HEK293 (cell line): ENCODE results near the gene NF2.

Source experiments
- KLF10 ChIP-seq: fragments of 450-650 bp; IDR thresholded peaks from 2 replicates; pipeline ENCODE4 v1.5.1; 2018; ENCODE audit warnings: missing biosample characterization, mild to moderate bottlenecking, missing genetic modification characterization
- MYNN ChIP-seq: fragments of 450-650 bp; formaldehyde crosslinking; IDR thresholded peaks from 2 replicates; pipeline ENCODE4 v1.5.1; 2016; ENCODE audit warnings: missing biosample characterization, missing genetic modification characterization, borderline replicate concordance
- PRDM10 ChIP-seq: fragments of 450-650 bp; formaldehyde crosslinking; IDR thresholded peaks from 2 replicates; pipeline ENCODE4 v1.5.1; 2016; ENCODE audit warnings: missing biosample characterization, missing genetic modification characterization
- YY1 ChIP-seq: fragments of 450-650 bp; formaldehyde crosslinking; IDR thresholded peaks from 2 replicates; pipeline ENCODE4 v1.5.1; 2018; ENCODE audit warnings: missing biosample characterization, missing genetic modification characterization
- ZBTB26 ChIP-seq: fragments of 450-650 bp; formaldehyde crosslinking; optimal IDR thresholded peaks from 2 replicates; pipeline ENCODE3; 2016; ENCODE audit warnings: missing biosample characterization, mild to moderate bottlenecking, missing genetic modification characterization
- ZNF214 ChIP-seq: fragments of 450-650 bp; formaldehyde crosslinking; IDR thresholded peaks from 2 replicates; pipeline ENCODE4 v1.5.1; 2017; ENCODE audit warnings: missing biosample characterization, mild to moderate bottlenecking, missing genetic modification characterization, borderline replicate concordance
- ZNF221 ChIP-seq: fragments of 450-650 bp; formaldehyde crosslinking; IDR thresholded peaks from 2 replicates; pipeline ENCODE4 v1.5.1; 2017; ENCODE audit warnings: missing biosample characterization, missing genetic modification characterization, borderline replicate concordance
- ZNF660 ChIP-seq: fragments of 450-650 bp; IDR thresholded peaks from 2 replicates; pipeline ENCODE4 v1.5.1; 2018; ENCODE audit warnings: missing biosample characterization, mild to moderate bottlenecking, missing genetic modification characterization
- TF ChIP-seq, protein P1 (sequence below): fragments of 450-650 bp; formaldehyde crosslinking; IDR thresholded peaks from 2 replicates; pipeline ENCODE4 v1.5.1; 2016; ENCODE audit warnings: missing biosample characterization, missing genetic modification characterization, low read depth
- TF ChIP-seq, protein P2 (sequence below): fragments of 450-650 bp; formaldehyde crosslinking; IDR thresholded peaks from 2 replicates; pipeline ENCODE4 v1.5.1; 2016; ENCODE audit warnings: missing biosample characterization, missing genetic modification characterization
- TF ChIP-seq, protein P3 (sequence below): fragments of 450-650 bp; formaldehyde crosslinking; IDR thresholded peaks from 2 replicates; pipeline ENCODE4 v1.5.1; 2016; ENCODE audit warnings: missing biosample characterization, missing genetic modification characterization

DNA sequence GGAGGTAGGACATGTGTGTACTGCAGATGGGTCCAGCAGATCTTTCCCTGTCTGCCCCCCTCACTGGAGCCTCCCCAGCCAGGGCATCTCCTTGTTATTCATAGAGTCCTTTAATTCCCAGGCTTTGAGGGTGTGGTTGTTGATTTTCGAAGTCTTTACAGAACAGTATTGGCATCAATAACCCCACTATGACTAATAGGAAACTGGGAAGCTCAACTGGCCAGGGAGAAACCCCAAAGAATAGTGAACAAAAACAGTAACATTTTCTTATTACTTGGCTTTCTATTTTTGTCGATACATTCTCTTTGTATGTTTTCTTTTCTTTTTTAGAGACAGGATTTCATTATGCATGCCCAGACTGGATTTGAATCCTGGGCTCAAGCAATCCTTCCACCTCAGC, 57.9 kb downstream of the NF2 start:
- TF ChIP-seq ZNF221 (tag by site-specific recombination): no peak
- TF ChIP-seq, protein P1, sequence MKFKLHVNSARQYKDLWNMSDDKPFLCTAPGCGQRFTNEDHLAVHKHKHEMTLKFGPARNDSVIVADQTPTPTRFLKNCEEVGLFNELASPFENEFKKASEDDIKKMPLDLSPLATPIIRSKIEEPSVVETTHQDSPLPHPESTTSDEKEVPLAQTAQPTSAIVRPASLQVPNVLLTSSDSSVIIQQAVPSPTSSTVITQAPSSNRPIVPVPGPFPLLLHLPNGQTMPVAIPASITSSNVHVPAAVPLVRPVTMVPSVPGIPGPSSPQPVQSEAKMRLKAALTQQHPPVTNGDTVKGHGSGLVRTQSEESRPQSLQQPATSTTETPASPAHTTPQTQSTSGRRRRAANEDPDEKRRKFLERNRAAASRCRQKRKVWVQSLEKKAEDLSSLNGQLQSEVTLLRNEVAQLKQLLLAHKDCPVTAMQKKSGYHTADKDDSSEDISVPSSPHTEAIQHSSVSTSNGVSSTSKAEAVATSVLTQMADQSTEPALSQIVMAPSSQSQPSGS (tag by site-specific recombination): no peak
- TF ChIP-seq, protein P2, sequence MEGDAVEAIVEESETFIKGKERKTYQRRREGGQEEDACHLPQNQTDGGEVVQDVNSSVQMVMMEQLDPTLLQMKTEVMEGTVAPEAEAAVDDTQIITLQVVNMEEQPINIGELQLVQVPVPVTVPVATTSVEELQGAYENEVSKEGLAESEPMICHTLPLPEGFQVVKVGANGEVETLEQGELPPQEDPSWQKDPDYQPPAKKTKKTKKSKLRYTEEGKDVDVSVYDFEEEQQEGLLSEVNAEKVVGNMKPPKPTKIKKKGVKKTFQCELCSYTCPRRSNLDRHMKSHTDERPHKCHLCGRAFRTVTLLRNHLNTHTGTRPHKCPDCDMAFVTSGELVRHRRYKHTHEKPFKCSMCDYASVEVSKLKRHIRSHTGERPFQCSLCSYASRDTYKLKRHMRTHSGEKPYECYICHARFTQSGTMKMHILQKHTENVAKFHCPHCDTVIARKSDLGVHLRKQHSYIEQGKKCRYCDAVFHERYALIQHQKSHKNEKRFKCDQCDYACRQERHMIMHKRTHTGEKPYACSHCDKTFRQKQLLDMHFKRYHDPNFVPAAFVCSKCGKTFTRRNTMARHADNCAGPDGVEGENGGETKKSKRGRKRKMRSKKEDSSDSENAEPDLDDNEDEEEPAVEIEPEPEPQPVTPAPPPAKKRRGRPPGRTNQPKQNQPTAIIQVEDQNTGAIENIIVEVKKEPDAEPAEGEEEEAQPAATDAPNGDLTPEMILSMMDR: no peak
- no peak for TF ChIP-seq MYNN (tag by site-specific recombination)
- TF ChIP-seq, protein P3, sequence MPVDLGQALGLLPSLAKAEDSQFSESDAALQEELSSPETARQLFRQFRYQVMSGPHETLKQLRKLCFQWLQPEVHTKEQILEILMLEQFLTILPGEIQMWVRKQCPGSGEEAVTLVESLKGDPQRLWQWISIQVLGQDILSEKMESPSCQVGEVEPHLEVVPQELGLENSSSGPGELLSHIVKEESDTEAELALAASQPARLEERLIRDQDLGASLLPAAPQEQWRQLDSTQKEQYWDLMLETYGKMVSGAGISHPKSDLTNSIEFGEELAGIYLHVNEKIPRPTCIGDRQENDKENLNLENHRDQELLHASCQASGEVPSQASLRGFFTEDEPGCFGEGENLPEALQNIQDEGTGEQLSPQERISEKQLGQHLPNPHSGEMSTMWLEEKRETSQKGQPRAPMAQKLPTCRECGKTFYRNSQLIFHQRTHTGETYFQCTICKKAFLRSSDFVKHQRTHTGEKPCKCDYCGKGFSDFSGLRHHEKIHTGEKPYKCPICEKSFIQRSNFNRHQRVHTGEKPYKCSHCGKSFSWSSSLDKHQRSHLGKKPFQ (tag by site-specific recombination): no peak
- no peak for TF ChIP-seq ZNF660 (tag by site-specific recombination)
- TF ChIP-seq ZNF214 (tag by site-specific recombination): no peak
- TF ChIP-seq YY1 (tag by site-specific recombination): no peak
- TF ChIP-seq ZBTB26 (tag by site-specific recombination): no peak
- TF ChIP-seq PRDM10 (tag by site-specific recombination): no peak
- no peak for TF ChIP-seq KLF10 (tag by site-specific recombination)
